Loucy (cell line): ENCODE results near the gene MACO1.

Source experiments
- H2AFZ ChIP-seq: fragments of 200-600 bp; sonication (generic); 2 replicates; pipeline ENCODE4 v1.6.0; 2016; ENCODE audit warnings: antibody characterized with exemption, mild to moderate bottlenecking, low read length, moderate library complexity
- H3F3A ChIP-seq: fragments of 200-600 bp; 2 replicates; pipeline ENCODE4 v1.6.0; 2016; ENCODE audit warnings: antibody characterized with exemption, low read depth, mild to moderate bottlenecking
- H3K27me3 ChIP-seq: fragments of 200-600 bp; sonication (generic); 2 replicates; pipeline ENCODE4 v1.6.1; 2014; ENCODE audit warnings: low read length, mild to moderate bottlenecking; ENCODE audit not compliant: insufficient read depth, poor library complexity, severe bottlenecking
- H3K36me3 ChIP-seq: fragments of 200-600 bp; sonication (generic); 2 replicates; pipeline ENCODE4 v1.6.1; 2016; ENCODE audit warnings: low read length; ENCODE audit not compliant: insufficient read depth
- H3K4me1 ChIP-seq: fragments of 200-600 bp; sonication (generic); 2 replicates; pipeline ENCODE4 v1.5.1; 2014; ENCODE audit warnings: low read length, mild to moderate bottlenecking; ENCODE audit not compliant: insufficient read depth, poor library complexity, severe bottlenecking
- H3K4me2 ChIP-seq: fragments of 200-600 bp; sonication (generic); 2 replicates; pipeline ENCODE4 v1.6.0; 2014; ENCODE audit warnings: antibody characterized with exemption, low read length, low read depth, mild to moderate bottlenecking; ENCODE audit not compliant: poor library complexity, severe bottlenecking
- H3K4me3 ChIP-seq: fragments of 200-600 bp; sonication (generic); 2 replicates; pipeline ENCODE4 v1.5.1; 2014; ENCODE audit warnings: low read length, mild to moderate bottlenecking, mixed read lengths; ENCODE audit not compliant: poor library complexity, severe bottlenecking
- H3K79me2 ChIP-seq: fragments of 200-600 bp; sonication (generic); 2 replicates; pipeline ENCODE4 v1.6.1; 2014; ENCODE audit warnings: low read length; ENCODE audit not compliant: insufficient read depth
- H3K9ac ChIP-seq: fragments of 200-600 bp; sonication (generic); 2 replicates; pipeline ENCODE4 v1.6.0; 2014; ENCODE audit warnings: mild to moderate bottlenecking, low read depth, low read length, moderate library complexity; ENCODE audit not compliant: poor library complexity, severe bottlenecking
- H3K9me2 ChIP-seq: fragments of 200-600 bp; sonication (generic); replicated peaks from 2 replicates; pipeline ENCODE4 v1.6.1; 2016; ENCODE audit warnings: low read depth, low read length, mixed read lengths
- H3K9me3 ChIP-seq: fragments of 200-600 bp; sonication (generic); 2 replicates; pipeline ENCODE4 v1.6.1; 2014; ENCODE audit warnings: mild to moderate bottlenecking, antibody characterized with exemption, low read length, low read depth; ENCODE audit not compliant: insufficient read depth
- H4K20me1 ChIP-seq: fragments of 200-600 bp; sonication (generic); 2 replicates; pipeline ENCODE4 v1.6.0; 2014; ENCODE audit warnings: antibody characterized with exemption, low read length, mild to moderate bottlenecking; ENCODE audit not compliant: insufficient read depth, poor library complexity, severe bottlenecking
- CTCF ChIP-seq: fragments of 200-600 bp; sonication (generic); conservative IDR thresholded peaks from 2 replicates; pipeline ENCODE4 v1.5.1; 2014; ENCODE audit warnings: mild to moderate bottlenecking, antibody characterized with exemption, low read length
- EZH2phosphoT487 ChIP-seq: fragments of 200-600 bp; IDR thresholded peaks from 2 replicates; pipeline ENCODE4 v1.6.1; 2018; ENCODE audit warnings: antibody characterized with exemption, mild to moderate bottlenecking, moderate library complexity, borderline replicate concordance

Gene MACO1

DNA sequence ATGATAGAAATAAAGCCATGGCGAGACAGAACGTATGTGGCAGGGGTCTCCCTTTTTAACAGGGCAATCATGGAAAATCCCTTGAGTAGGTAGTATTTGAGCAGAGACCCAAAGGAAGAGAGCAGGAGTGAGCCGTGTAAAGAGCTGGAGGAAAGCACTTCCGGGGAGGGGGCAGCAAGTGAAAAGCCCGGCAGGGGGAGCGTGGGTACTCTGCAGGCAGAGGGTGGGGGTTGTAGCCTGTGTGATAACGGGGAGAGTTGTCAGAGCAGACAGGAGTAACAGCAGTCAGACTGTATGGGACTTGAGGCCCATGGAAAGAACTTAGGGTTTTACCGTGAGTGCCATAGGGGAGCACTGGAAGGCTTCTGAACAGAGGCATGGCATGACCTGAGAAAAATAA, 61.6 kb downstream of the MACO1 start:
- no peaks in the 10 kb centered on the region for H3F3A ChIP-seq
- H3K27me3 ChIP-seq, result no peaks in the 10 kb centered on the region
- H3K9ac ChIP-seq, result no peak overlapping the region
- H3K4me1 ChIP-seq, result no peaks in the 10 kb centered on the region
- H3K36me3 ChIP-seq, result peaks cover 82% of the 10 kb centered on the region
- H3K9me3 ChIP-seq, result no peaks in the 10 kb centered on the region
- TF ChIP-seq CTCF (no peak), EZH2phosphoT487 (no peak)
- H2AFZ ChIP-seq, result no peak overlapping the region
- H3K9me2 ChIP-seq, result no peaks in the 10 kb centered on the region
- H3K4me3 ChIP-seq, result no peak overlapping the region
- H4K20me1 ChIP-seq, result no peaks in the 10 kb centered on the region
- H3K79me2 ChIP-seq, result no peaks in the 10 kb centered on the region
- H3K4me2 ChIP-seq, result no peak overlapping the region

DNA sequence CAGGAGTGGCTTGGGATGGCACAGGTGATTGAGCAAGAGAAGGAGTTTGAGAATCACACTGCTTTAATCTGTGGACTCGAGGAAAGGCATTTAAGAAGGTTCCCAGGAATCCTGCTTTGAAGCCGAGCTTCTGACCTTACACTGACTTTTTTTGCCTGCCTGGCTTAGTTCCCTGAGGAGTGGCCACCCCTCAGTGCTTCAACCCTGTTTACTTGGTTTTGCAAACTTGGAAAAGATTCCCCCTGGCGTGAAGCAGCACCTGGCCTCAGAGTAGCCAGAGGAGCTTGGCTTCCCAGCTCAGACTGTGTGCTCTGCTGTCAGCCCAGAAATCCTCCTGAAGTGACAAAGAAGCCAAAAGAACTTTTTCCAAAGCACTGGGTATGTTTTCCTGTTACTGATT, 64.3 kb downstream of the MACO1 start:
- Histone ChIP-seq H3K4me1 (no peaks in the 10 kb centered on the region), H4K20me1 (no peaks in the 10 kb centered on the region), H3K4me3 (no peak overlapping the region), H3K27me3 (no peaks in the 10 kb centered on the region), H2AFZ (no peak overlapping the region), H3K4me2 (no peak overlapping the region), H3F3A (no peaks in the 10 kb centered on the region), H3K9me3 (no peaks in the 10 kb centered on the region), H3K9ac (no peak overlapping the region), H3K9me2 (no peaks in the 10 kb centered on the region), H3K79me2 (no peaks in the 10 kb centered on the region), H3K36me3 (peaks cover 84% of the 10 kb centered on the region)
- no peak for TF ChIP-seq CTCF
- TF ChIP-seq EZH2phosphoT487, result no peak

- H3K9me2 ChIP-seq, result no peaks in the 10 kb centered on the region
- no peaks in the 10 kb centered on the region for H4K20me1 ChIP-seq
- peaks cover 51% of the 10 kb centered on the region; the same call in 1 of the 2 replicates for H3K36me3 ChIP-seq
- no peak overlapping the region for H3K4me2 ChIP-seq
- no peak overlapping the region for H3K4me3 ChIP-seq
- H3K79me2 ChIP-seq, result no peaks in the 10 kb centered on the region
- H3F3A ChIP-seq, result no peaks in the 10 kb centered on the region
- H2AFZ ChIP-seq, result no peak overlapping the region
- no peak for TF ChIP-seq EZH2phosphoT487
- no peak for TF ChIP-seq CTCF
- no peaks in the 10 kb centered on the region for H3K9me3 ChIP-seq
- H3K27me3 ChIP-seq, result no peaks in the 10 kb centered on the region
- H3K9ac ChIP-seq, result no peak overlapping the region
- no peaks in the 10 kb centered on the region for H3K4me1 ChIP-seq
These were observed 70.0 kb downstream of the MACO1 start for GRCh38 chr1:25500694-25501093.
